Testis (tissue), 3 donors: Measurements from ENCODE around the gene PRR18. TPM values are rescaled to one million over a fixed set of nuclear protein-coding genes. Genes with fewer than 3 reads are reported as not detected.
A peak's percentile ranks its signal among the peaks of the same experiment; 100 is the strongest.
"Not testable (repeated sequence)": the region's sequence is repeated elsewhere in the genome, so short reads cannot be mapped to it uniquely, and the experiment has no call there.

ENCODE experiments used
- DNase-seq: peaks from one replicate; pipeline ENCODE4 v3.0.0-alpha.2; 2019
- H3K27ac ChIP-seq, 2 donors: fragments of 200-600 bp; sonication (generic); one replicate each; pipeline ENCODE4 v1.5.1; 2019
- H3K27me3 ChIP-seq: fragments of 200-600 bp; sonication (generic); one replicate; pipeline ENCODE4 v1.5.1; 2019
- H3K36me3 ChIP-seq: fragments of 200-600 bp; sonication (generic); one replicate; pipeline ENCODE4 v1.5.1; 2017; ENCODE audit warnings: low read depth; ENCODE audit errors: missing control alignments
- H3K4me1 ChIP-seq: fragments of 200-600 bp; sonication (generic); one replicate; pipeline ENCODE4 v1.5.1; 2019
- H3K4me3 ChIP-seq, 2 donors: fragments of 200-600 bp; sonication (generic); one replicate each; pipeline ENCODE4 v1.5.1; 2017 to 2019
- H3K9me3 ChIP-seq: fragments of 200-600 bp; sonication (generic); one replicate; pipeline ENCODE4 v1.5.1; 2017
- CTCF ChIP-seq, 3 experiments: fragments of 450-650 bp in 2 of 3; fragments of 200-600 bp in 1 of 3; sonication (generic) in 1 of 3; IDR thresholded peaks; one replicate each; pipeline ENCODE4 v1.5.1; 2016 to 2019; ENCODE audit warnings: antibody characterized with exemption in 3 of 3, mild to moderate bottlenecking in 2 of 3, moderate library complexity in 1 of 3
- POLR2A ChIP-seq: fragments of 450-650 bp; IDR thresholded peaks from one replicate; pipeline ENCODE4 v1.6.1; 2017; ENCODE audit warnings: antibody characterized with exemption, mild to moderate bottlenecking, moderate library complexity
- WGBS, 2 donors: methylation state at CpG; one replicate each; pipeline ENCODE4 v1.1.5; 2018; 5-methylcytosine and 5-hydroxymethylcytosine counted together
- intact Hi-C: fragments of 100-400 bp; cut with DNase I; formaldehyde crosslinking; loops from one replicate; pipeline ENCODE4 v1.15.1; 2023; ENCODE audit warnings: low total_unique reads
- polyA plus RNA-seq: library from polyadenylated mRNA; stranded (reverse); fragments of 350-450 nt; fragmentation: Illumina TruSeq; extraction: RNeasy Lipid Tissue Mini Kit (QIAGEN cat#74804); gene quantifications from one replicate; pipeline ENCODE4 v1.2.3, GENCODE V29; 2014; ENCODE audit warnings: low read depth, low replicate concordance; ENCODE audit not compliant: insufficient read depth
- total RNA-seq, 2 donors: library from RNA; depleted of rRNA; stranded (reverse); fragments of >200 nt; gene quantifications; one replicate each; pipeline ENCODE4 v1.2.3, GENCODE V29; 2016

PRR18 gene
- total and polyA plus RNA-seq, 3 donors from 2014 or later, result 0.16 to 0.62 (median 0.39) TPM

- Histone ChIP-seq H3K4me3 (no peak overlapping the region), H3K27me3 (no peaks in the 10 kb centered on the region), H3K4me1 (peaks cover 4% of the 10 kb centered on the region), H3K9me3 (no peaks in the 10 kb centered on the region), H3K36me3 (no peaks in the 10 kb centered on the region), H3K27ac (no peak overlapping the region)
- WGBS, 2 donors, result 88 to 90% methylated on average over 3 of the region's 3 CpGs
- TF ChIP-seq POLR2A (no peak), CTCF (IDR thresholded peaks at IDR 0.05) (no peak)
- DNase-seq, result no peak
- intact Hi-C loops, result no loop called here
Observed at GRCh38 chr6:166346449-166346848, 38.3 kb upstream of the PRR18 start.

- H3K27ac ChIP-seq, H3K4me3 ChIP-seq, intact Hi-C loops, H3K36me3 ChIP-seq, H3K27me3 ChIP-seq, DNase-seq, H3K9me3 ChIP-seq: not testable (repeated sequence)
- WGBS, 2 donors, result 79 to 83% methylated on average over 9 of the region's 9 CpGs
- H3K4me1 ChIP-seq, result peaks cover 12% of the 10 kb centered on the region
Observed at GRCh38 chr6:166345672-166346071, 37.5 kb upstream of the PRR18 start.

GRCh38 chr6:166344921-166345320 lies 36.7 kb upstream of the PRR18 start:
- intact Hi-C loops, H3K36me3 ChIP-seq, H3K9me3 ChIP-seq, H3K27ac ChIP-seq, DNase-seq, H3K4me3 ChIP-seq, H3K27me3 ChIP-seq: not testable (repeated sequence)
- 85 to 86% methylated on average over 2 of the region's 2 CpGs for WGBS, 2 donors
- peaks cover 16% of the 10 kb centered on the region for H3K4me1 ChIP-seq

- DNase-seq, result no peak
- no peak for TF ChIP-seq CTCF (IDR thresholded peaks at IDR 0.05)
- TF ChIP-seq POLR2A, result no peak
- no peaks in the 10 kb centered on the region for H3K27me3 ChIP-seq
- H3K4me1 ChIP-seq, result peaks cover 16% of the 10 kb centered on the region
- H3K27ac ChIP-seq, result no peak overlapping the region
- intact Hi-C loops, result no loop called here
- WGBS, 2 donors, result 74 to 75% methylated on average over 8 of the region's 8 CpGs
- no peak overlapping the region for H3K4me3 ChIP-seq
- no peaks in the 10 kb centered on the region for H3K36me3 ChIP-seq
- H3K9me3 ChIP-seq, result no peaks in the 10 kb centered on the region
Observed at GRCh38 chr6:166344240-166344639, 36.0 kb upstream of the PRR18 start.

- intact Hi-C loops, result no loop called here
- 34 to 35% methylated on average over 3 of the region's 3 CpGs for WGBS, 2 donors
- Histone ChIP-seq H3K27ac (peak overlapping the region; percentile 85 to 86), H3K9me3 (no peaks in the 10 kb centered on the region), H3K36me3 (no peaks in the 10 kb centered on the region), H3K4me1 (peaks cover 16% of the 10 kb centered on the region), H3K4me3 (peak overlapping the region; percentile 89 to 97), H3K27me3 (no peaks in the 10 kb centered on the region)
- no peak for DNase-seq
- TF ChIP-seq POLR2A (no peak), CTCF (IDR thresholded peaks at IDR 0.05) (no peak)
Observed at GRCh38 chr6:166343150-166343487, 34.9 kb upstream of the PRR18 start.

- H3K27me3 ChIP-seq, result no peaks in the 10 kb centered on the region
- no peak for TF ChIP-seq POLR2A
- DNase-seq, result peak; percentile 91
- no peaks in the 10 kb centered on the region for H3K9me3 ChIP-seq
- peaks cover 16% of the 10 kb centered on the region for H3K4me1 ChIP-seq
- H3K36me3 ChIP-seq, result no peaks in the 10 kb centered on the region
- H3K27ac ChIP-seq, result peak within 1 kb of the TSS; percentile 85 to 86
- peak within 1 kb of the TSS; percentile 89 to 97 for H3K4me3 ChIP-seq
- 0% methylated on average over 16 to 36 of the region's 73 CpGs for WGBS, 2 donors
- intact Hi-C loops, result no loop called here
Observed at GRCh38 chr6:166342349-166343149, 34.4 kb upstream of the PRR18 start, which contains the start of gene SFT2D1. Gene SFT2D1, minus strand, starts transcription at chr6:166342545. Its CDS starts 64 bp downstream, at chr6:166342481.
